Activated naive CD4-positive, alpha-beta T cell treated with anti-CD3 and anti-CD28 coated beads, Interleukin-2, amount 50 U/mL, for 16 hours (primary cell): Measurements from ENCODE around the gene KRTAP5-5.
"Not testable (repeated sequence)": the region's sequence is repeated elsewhere in the genome, so short reads cannot be mapped to it uniquely, and the experiment has no call there.

Experiments used
- DNase-seq: peaks from one replicate; pipeline ENCODE4 v3.0.0-alpha.2; 2020

Gene KRTAP5-5

DNA sequence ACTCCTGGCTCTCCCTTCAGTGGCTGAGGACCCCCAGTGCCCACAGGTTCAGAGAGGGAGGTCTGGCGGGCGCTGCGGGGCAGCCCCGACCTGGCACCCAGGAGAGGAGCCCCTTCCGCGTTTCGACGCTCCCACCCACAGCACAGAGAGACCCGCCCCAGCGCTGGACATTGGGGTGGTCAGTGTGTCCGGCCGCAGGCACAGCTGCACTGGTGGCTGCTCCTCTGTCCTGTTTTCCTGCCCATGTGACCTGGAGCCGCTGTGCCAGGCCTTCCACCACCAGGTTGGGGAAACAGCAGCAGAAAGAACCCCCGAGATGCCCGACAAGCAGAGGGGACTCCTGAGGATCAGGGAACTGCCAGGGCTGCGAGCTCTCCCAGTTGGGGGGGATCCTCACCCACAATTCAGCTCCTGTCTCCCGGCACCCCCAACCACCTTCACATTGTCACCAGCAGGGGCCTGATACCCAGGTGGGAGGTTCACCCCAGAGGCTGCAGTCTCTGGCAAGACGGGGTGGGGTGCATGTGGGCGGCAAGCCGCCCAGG, 13.6 kb downstream of the KRTAP5-5 start:
- DNase-seq: no peak

DNA sequence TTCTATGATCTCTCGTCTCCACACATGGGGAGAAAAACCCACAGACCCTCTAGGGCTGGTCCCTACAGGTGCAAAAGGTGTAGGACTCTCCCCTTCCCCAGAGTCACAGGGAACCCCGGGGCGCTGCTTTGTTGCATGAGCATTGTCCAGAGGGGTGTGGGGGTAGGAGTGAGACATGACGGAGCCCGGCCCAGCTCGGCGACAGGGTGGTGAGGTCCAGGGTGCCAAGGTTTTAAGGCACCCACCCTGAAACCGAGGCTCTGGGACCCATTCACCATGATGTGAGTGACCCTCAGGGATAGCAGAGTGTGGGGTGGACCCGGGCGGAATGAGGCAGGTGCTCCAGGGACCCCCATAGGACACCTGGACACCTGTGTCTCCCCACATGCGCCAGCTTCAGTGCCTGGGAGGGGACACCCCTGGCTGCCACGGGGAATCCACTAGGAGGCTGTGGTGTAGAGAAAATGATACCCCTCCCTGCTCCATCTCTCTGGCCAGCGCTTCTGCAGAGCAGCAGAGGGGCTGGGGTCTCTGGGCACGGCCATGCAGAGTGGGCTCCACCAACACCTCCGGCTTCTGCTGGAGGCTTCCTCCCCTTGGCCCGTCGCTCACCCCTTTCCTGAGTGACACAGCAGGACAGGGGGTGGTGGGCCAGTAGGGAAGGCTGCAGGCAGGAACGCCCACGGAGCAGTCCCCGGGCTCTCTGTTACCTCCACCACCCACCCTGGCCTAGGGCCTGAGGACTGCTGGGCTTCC, 15.2 kb downstream of the KRTAP5-5 start:
- DNase-seq: no peak

DNA sequence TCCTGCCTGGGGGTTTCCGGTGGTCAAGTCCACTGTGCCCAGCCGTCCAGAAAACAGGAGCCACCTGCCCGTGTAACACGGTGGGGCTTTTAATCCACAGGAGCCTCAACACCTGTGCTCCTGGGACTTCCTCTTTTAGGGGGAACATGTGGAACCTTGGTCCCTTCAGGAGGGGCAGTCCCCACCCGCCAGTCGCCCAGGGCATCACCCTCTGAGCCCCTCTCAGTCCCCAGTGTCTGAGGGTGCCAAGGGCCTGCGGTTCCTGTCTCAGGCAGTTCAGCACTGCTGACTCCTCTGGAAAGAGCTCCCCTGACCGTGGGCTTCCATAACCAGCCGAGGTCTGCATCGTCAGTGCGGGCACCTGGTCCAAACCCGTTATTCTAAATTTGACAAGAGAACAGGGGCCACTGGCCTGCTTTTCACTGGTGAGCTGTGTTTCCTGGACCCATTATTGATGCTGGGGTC, 15.8 kb downstream of the KRTAP5-5 start:
- no peak for DNase-seq

DNA sequence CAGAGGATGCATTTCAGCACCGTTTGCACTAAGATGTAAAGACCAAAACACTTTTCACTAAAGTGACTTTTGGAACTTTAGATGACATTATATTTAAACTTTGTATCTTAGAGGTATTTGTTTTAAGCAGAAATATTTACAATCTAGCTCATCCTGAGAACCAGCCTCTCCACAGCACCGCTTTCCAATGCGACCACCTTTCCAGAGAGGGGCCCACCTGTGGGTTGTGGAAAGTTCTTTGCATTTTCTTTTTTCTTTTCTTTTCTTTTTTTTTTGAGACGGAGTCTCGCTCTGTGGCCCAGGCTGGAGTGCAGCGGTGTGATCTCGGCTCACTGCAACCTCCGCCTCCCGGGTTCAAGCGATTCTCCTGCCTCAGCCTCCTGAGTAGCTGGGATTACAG, 17.0 kb downstream of the KRTAP5-5 start:
- DNase-seq: not testable (repeated sequence)

DNA sequence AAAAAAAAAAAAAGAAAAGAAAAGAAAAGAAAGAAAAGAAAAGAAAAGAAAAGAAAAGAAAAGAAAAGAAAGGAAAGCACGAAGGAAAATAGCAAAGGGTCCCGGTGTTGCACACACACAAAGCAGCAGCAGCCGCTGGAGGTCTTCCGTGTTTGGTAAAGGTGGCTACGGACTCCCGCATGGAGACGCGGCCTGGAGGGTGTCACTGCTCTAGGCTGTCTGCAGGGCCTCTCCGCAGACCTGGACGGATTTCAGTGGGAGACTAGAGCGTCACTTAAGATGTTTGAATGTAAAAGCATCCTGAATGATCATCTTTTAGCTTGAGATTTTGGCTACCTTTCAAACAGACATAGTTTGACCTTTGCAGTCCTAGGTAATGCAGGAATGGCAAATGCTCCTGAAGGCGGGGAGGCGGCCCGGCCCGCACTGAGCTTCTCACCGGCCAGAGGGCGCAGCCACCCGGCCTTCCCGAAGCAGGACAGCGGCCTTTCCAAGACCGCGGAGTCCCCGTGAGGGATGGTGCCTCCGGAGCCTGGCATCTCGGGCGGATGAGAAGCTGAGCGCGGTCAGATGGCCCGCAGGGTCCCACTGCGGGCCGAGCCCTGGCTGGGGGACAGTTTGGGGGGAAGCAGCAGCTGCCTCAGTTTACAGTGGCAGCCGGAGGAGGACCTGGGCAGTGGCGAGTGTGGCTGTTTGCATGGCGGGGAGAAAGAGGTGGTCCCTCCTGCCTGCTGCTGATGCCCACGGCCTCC, 18.5 kb downstream of the KRTAP5-5 start:
- DNase-seq: no peak

DNA sequence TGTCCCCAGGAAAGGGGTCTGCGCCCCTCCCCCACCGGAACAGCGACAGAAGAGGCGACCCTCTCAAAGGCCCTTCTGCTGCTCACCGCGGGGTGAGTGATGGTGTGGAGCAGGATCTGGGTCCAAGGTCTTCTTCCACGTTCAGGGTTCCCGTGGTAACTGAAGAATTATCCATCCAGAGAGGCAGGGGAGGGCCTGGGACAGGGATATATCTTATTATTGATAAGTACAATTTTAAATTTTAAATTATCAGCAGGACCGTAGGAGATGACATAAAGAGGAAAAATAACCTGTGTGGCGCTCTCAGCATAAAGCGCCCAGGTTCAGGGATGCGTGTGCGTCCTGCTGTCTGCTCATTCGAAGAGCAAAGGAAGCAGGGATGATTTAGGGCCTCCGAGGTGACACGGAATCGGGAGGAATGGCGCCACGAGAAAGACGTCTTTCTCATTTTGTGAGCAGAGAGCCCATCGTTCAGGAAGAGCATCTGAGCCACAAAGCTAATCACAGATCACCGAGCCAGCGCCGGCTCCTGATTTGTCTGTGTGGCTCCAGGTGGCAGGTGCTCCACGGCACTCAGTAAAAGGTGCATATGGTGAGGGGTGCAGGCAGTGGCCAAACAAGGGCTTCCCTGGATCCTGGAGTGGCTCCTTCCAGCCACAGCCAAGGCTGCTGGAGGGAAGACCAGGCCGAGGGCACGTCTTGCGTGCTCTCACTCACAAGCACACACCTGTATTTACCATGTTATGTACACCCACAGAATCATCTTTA, 19.3 kb downstream of the KRTAP5-5 start:
- DNase-seq: no peak

DNA sequence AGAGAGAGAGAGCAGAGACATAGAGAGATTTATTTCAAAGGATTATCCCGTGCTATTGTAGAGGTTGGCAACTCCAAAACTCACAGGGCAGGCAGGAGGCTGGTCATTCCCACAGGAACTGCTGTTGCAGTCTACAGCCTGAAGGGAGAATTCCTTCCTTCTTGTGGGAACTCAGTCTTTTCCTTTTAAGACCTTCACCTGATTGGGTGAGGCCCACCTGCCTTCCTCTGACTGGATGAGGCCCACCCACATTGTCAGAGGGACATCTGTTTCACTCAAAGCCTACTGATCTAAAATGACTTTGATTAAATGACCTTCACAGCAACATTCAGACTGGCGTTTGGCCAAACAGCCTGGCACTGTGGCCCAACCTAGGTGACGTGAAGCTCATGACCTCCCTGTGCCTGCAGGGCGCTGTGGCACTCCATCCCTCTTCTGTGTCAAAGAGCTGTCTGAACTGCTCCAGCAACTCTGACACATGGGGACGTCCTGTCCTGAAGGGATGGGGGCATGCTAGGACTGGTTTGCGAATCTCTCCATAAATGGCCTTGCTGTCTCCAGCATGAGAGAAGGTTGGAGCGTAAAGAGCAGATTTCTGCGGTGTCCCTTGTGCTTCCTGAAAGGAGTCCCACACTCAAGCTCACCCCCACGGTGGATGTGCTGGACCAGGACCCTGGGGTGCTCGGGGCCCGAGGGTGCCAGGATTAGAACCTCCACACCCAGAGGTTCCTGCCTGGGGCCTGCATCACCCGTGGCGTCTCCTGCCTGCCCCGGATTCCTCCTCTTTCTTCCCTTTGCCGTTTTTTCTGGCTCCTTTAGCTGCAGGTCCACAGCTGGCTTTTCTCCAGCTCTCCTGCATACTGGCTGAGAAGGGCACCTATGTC, 20.7 kb downstream of the KRTAP5-5 start:
- DNase-seq: no peak

DNA sequence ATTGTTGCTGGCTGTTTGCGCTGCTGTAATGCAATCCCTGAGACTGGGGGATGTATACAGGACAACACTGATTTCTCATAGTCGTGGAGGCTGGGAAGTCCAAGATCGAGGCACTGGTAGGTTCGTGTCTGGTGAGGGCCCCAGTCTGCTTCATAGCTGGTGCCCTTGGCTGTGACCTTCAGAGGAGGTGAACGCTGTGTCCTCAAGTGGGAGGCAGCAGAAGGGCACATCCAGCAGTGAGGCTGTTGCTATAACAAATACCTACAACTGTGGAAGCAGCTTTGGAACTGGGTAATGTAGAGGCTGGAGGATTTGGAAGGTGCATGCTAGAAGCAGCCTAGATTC, 21.3 kb downstream of the KRTAP5-5 start:
- DNase-seq: no peak

DNA sequence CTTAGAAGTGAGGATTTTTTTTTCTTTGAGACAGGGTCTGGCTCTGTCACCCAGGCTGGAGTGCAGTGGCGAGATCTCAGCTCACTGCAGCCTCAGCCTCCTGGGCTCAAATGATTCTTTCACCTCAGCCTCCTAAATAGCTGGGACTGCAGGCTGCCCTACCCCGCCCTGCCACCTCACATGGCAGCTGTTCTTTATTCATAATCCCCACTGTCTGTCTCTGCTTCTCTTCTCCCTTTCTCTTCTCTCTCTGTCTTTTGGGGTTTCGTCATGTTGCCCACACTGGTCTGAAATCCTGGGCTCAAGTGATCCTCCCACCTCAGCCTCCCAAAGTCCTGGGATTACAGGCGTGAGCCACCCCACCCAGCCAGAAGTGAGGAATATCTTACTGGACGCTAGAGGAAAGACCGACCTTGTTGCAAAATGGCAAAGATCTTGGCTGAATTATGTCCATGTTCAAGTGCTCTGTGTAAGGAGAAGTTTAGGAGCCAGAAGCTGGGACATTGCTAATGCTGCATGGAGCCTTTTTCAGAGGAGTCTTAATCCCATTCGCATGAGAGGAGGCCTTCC, 21.9 kb downstream of the KRTAP5-5 start:
- no peak for DNase-seq

DNA sequence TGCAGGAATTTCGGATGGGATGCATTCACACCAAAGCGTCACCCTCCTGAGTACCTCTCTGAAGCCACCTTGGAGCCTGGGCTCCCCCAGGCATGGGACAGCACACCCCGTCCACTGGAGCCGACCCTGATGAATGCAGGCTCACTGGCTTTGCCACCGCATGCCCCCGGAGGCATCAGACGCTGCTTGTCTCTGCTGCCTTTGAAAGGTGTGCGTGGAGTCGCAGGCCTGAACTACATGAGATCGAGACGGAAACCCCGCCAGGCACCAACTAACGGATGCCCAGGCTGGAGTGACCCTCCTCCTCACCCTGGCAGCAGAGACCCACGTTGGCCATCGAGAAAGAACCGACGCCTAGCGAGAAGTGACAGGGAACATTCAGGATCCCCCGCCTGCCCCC, 22.5 kb downstream of the KRTAP5-5 start:
- no peak for DNase-seq

DNA sequence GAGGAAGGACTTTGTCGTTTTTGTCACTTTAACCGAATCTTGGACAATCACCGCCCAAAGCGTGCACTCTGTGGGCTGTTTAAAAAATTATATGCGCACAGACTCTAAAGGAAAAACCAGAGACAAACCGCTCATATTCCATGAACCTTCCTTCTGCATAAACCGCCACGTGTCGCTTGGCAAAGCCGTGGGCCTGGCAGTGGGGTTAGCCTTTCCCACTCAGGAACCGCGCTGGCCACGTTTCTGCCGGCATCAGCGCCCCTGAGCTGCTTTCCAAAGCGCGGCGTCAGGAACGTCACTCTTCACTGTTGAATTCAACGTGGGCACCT, 22.8 kb downstream of the KRTAP5-5 start:
- no peak for DNase-seq

DNA sequence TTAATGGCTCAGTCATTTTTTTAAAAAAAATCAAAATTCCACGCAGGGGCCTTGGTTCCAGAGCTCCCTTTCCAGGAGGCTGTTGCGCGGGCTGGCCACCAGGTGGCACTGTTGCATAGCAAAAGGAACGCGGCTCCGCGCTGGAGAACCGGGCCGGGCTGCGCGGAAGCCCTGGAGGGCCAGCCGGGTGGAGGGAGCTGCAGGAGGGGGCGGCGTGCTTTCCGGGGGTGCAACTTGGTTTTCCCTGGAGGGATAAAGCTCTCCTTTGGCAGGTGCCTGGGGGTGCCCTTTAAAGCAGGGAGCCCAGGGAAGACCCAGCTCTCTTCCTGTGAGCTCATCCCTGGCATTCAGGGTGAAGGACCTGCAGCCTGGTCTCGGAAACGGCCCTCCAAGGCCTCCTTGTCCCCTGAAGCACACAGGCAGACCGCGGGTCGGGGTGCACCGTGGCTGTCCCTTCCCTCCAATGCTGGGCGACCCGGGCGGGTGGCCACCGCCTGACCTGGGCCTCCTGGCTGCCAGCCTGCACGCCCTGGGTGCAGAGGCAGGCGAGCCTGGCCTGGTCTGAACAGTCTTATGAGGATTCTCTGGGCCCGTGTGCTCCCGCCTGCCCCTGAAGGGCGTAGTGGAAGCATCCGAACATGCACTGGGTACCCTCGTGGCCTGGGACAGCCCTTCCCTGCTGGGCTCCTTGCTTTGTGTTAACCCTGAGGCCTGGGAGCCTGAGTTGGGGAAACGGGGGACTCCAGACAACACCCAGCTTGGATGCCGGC, 23.4 kb downstream of the KRTAP5-5 start:
- peak; percentile 78 for DNase-seq

DNA sequence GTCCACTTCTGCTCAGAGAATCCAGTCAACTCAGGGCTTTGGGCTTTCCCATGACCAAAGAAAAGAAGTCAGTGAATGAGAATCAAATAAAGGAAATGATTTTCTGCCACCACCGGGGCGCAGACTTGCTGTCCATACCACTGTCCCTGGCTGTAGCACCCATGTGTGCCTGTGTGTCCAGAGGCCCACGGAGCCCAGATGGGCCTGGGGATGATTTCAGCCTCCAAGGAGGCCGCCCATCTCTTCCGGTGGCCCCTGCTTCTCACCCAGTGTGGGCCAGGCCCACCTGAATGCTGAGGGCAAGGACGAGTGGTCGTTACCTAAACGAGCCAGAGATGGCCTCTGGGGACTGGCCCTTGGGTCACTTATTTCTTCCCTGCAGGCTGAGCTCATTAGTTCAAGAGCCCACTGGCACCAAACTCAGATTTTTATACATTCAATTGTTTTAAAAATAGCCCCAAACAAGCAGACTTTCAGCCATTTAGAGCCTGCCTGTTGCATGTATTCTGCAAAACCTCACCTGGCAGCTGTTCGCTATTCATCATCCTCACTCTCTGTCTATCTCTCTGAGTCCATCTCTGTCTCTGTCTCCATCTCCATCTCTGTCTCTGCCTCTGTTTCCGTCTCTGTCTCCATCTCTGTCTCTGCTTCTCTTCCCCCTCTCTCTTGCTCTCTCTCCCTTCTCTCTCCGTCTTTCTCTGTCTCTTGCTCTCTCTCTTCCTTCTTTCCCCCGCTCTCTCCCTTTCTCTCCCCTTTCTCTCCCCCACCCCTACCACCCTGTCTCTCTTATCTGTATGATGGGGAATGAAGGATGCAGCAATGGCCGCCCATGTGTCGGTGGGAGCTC, 24.2 kb downstream of the KRTAP5-5 start:
- DNase-seq: no peak

DNA sequence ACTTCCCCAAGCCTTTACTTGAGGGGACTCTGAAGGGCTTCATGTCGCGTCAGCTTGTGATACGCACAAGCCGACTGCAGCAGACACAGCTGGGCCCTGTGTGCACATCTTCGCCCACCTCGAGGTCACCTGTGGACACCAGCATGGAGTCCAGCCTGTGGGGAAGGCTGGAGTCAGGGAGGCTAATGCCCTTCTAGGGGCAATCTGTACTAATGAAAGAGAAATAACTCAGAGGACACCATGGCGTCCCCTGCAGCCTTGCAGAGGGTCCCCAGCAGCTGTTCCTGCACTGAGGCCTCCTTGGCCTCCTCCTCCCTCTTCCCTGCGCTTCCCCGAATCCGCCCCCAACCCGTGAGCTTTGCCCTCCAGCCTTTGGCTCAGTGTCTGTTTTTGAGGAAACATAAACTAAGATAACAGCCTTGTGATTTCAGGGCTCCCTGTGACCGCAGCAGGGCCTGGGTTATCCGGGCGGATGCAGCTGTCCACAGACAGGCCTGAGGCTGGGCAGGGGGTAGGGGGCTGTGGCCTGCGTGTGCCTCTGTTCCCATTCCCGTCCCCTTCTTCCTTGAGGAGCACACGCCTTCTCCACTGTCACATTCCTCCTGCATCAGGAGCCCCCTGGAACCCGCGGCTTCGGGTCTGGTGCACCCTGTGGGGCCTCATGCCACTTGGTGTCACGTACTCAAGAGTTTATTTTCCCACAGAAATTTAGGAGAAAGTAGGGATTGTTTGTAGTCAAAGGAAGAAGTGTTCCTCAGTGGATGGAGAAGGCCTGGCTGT, 25.0 kb downstream of the KRTAP5-5 start:
- no peak for DNase-seq

DNA sequence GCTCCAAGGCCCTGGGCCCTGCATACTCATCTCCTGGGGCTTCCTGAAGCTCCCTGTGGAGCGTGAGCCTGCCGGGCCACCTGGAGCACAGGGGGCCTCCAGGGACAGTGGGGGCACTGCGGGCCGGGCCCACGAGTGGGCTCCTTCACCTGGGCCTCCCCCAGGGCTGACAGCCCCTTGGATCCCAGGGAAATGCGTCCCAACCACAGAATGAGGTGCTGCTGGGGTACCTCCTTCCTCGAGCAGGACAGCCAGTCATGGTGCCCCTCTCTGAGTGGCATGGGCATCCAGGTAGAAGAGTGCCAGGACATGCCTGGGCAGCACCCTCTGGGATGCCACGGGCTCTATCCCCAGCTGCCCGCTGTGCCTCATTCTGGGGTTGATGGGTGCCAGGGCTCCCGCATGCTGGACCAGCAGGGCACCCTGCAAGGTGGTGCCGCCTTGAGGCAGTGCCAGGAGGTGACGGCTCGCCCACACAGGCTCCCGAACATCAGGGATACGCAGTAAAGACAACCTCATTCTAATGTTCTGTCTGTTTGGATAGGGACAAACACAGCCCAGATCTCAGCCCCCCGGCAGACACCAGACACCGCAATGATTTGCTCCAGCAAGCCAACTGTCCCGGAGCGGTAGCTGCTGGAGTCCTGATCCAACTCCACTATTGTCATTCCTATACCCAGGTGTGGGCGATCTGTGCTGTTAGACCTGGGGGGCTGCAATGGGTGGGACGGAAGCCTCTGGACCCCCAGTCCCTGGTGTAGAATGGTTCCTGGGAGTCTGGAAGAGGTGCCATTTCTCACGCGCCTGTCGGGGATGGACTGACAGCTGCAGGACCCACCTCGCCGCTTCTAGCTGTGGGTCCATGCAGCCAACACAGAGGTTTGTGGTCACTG, 25.8 kb downstream of the KRTAP5-5 start:
- DNase-seq: no peak

DNA sequence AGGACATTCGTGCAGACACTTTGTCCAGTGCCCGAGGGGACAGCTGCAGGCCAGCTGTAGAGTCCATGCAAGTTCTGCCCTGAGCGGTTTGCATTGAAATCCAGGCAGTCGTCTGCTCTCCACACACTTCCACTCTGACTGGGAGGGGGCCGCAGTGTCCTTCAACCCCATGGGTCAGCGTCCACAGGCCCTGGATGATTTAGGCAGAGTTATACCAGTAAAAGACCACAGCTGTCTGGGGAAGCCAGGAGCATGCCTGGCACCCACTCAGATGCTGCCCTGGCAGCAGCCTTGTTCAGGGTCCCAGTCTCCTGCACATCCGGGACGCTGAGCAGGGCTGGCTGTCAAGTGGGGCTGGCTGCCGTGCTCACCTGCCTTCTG, 26.5 kb downstream of the KRTAP5-5 start:
- DNase-seq: no peak

DNA sequence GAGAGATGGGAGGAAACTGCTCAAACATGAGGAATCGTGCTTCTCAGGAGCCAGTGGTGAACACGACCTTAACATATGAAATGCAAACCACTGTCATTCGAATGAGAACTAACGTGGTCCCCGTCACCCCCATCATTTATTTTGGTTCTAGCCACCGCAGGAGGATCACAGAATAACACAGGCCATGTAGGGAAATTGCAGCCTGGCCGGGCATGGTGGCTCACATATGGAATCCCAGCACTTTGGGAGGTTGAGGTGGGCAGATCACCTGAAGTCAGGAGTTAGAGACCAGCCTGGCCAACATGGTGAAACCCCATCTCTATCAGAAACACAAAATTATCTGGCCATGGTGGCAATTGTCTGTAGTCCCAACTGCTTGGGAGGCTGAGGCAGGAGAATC, 27.1 kb downstream of the KRTAP5-5 start:
- DNase-seq: no peak

DNA sequence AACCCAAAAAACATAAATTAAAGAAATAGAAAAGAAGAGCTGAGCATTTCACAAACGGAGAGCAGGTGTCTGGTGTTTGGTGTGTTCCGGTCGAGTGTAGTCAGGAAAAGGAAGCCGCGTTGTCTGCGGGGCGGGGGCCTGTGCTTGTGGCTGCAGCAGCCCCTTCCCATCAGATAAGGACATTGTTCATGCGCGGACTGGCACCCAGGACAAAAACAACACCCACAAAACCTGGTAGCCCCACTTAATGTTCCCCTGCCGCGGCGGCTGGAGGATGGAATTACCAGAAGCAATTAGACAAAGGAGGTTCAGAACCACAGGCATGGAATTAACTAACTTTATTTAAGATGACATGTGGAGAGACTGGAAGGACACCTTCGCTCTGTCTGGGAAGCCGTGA, 29.9 kb downstream of the KRTAP5-5 start:
- DNase-seq: no peak
